ENCODE results near the gene ALOX5. TPM values are rescaled to one million over a fixed set of nuclear protein-coding genes. Genes with fewer than 3 reads are reported as not detected.

Gene ALOX5
- total RNA-seq, 1 experiment from 2014 or later = 0.43 TPM

DNA sequence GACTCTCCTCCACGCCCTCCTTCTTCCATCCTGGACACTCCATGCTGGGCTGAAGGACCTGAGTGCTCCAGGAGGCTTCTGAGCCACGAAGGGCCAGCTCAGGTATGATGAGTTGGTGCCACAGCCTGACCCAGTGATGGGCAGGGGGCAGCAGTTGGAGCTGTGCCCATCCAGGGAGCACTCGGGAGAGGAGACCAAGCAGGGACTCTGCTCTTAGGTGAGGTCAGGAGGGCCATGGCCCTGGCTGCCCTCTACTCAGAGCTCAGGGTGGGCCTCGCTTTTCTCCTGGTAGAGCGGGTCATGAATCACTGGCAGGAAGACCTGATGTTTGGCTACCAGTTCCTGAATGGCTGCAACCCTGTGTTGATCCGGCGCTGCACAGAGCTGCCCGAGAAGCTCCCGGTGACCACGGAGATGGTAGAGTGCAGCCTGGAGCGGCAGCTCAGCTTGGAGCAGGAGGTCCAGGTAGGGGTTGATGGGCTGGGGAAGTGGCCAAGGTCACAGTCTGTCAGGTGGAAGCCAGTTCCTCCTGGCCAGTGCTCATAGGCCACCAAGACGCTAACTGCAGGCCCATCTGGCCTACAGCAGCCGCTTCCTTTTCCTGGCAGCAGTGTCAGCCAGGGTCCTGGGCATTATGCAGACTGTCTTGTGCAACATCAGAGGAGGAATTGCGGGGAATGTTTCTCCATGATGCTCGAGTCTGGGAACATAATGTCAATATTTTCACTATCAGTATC lies 50.8 kb downstream of the ALOX5 start:
- DNase-seq (ENCODE audit: low spot score) = no peak

- DNase-seq (ENCODE audit: low spot score) = peak; percentile 91
These were observed 51.9 kb downstream of the ALOX5 start for GRCh38 chr10:45425621-45426563.

- DNase-seq (ENCODE audit: low spot score) = no peak
These were observed 53.4 kb downstream of the ALOX5 start for GRCh38 chr10:45427262-45427969.

DNA sequence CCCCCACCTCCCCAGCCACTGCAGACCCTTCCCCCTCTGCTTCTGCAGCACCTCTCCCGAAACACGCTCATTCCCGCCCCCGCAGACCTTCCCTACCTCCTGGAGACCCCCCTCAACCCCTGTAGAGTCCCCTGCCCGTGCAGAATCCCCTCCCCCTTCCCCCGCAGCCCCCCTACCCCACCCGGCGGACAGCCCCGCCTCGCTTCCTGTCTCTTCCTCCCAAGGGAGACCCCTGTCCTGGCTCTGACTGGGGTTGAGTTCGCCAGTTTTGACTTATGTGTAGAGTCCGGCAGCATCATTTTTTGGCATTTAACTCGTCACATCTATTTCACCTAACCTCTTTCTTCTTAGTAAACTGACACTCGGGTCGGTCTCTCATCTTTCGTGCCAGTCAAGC lies 54.0 kb downstream of the ALOX5 start:
- DNase-seq (ENCODE audit: low spot score) = no peak

DNA sequence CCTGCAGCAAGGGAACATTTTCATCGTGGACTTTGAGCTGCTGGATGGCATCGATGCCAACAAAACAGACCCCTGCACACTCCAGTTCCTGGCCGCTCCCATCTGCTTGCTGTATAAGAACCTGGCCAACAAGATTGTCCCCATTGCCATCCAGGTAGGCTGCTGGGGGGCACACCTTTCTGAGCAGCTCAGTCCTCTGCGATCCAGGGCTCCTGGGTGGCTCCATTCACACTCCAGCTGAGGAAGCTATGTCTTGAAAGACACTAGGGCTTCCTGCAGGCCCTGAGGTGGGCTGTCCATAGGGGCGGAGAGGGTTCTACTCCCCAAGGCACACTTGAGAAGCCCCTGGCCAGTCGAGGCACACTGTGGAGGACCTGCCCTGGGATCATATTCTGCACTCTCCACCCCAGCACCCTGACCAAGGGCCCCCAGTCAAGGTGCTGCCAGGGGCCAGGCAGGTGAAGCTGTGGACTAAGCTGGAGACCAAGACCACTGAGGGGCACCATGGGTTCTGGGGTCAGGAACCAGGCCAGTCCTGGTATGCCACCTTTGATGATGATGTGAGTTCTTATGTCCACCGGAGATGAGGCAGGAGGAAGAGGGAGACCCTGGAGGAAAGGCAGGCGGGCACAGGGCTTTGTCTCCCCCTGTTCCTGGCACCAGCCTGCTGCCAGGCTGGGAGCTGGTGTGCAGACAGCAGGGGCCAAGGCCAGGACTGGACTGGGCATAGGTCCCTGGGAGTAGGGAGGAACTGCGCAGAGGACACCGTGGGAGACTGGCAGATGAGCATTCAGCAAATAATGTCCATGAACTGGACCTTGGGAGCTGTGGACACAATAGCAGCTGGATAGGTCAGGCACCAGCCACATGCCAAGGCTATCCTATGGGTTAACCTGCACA lies 54.8 kb downstream of the ALOX5 start:
- no peak for DNase-seq (ENCODE audit: low spot score)

- peak; percentile 10 for DNase-seq (ENCODE audit: low spot score)
These were observed 55.8 kb downstream of the ALOX5 start for GRCh38 chr10:45429790-45430189.

GRCh38 chr10:45432113-45432512 lies 58.1 kb downstream of the ALOX5 start:
- DNase-seq (ENCODE audit: low spot score) = no peak

DNA sequence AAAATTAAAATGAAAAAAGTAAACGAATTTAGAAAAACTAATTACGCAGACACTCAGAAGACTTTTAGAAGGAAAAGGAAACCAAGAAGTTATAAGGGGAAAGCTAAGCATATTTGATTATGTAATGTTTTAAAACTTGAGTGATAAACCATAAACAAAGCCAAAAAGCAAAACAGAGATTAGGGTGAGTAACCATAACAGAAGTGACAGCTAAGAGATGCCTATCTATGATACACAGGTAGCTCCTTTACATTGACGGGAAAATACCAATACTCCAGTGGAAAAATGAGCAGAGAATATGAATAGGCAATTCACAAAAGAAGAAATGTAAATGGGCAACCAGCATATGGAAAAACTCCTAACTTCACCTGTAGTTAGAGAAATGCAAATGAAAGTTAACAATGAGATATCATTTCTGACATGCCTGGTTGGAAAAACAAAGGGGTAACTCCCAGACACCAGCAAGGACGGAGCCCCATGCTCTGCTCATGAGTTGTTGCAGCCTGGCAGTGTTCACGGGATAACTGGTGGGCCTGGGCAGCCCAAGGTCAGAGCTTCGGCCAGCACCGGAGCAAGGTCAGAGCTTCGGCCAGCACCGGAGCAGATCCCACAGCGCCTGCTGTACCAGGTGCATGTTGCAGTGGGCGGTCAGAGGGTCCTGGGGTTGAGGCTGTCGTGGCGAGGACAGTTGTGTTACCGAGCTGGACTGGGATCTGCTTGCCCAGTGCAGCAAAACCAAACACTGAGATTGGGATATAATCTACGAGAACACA lies 58.9 kb downstream of the ALOX5 start:
- DNase-seq (ENCODE audit: low spot score) = no peak

GRCh38 chr10:45433716-45434469 lies 59.9 kb downstream of the ALOX5 start:
- no peak for DNase-seq (ENCODE audit: low spot score)

- DNase-seq (ENCODE audit: low spot score) = no peak
These were observed 63.8 kb downstream of the ALOX5 start for GRCh38 chr10:45437587-45438465.

- no peak for DNase-seq (ENCODE audit: low spot score)
These were observed 64.6 kb downstream of the ALOX5 start for GRCh38 chr10:45438466-45439090.

- no peak for DNase-seq (ENCODE audit: low spot score)
These were observed 65.3 kb downstream of the ALOX5 start for GRCh38 chr10:45439365-45439764.

DNA sequence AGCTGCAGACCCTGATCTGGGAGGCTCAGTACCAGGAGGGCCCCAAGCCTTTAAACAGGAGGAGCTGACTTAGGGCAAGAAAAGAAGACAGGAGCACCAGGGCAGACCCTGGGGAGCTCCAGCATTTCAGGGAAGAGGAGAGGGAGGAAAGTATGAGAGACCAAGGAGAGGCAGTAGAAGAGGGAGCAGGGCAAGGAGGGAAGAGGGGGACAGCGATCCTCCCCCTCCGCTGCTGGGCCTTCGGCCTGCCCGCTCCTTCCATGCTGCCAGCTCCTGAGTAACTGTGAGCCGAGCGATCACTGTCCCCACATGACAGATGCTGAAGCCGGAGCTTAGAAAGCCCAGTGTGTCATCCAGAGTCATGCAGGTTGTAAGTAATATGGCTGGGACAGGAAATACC lies 65.9 kb downstream of the ALOX5 start:
- DNase-seq (ENCODE audit: low spot score) = no peak

DNA sequence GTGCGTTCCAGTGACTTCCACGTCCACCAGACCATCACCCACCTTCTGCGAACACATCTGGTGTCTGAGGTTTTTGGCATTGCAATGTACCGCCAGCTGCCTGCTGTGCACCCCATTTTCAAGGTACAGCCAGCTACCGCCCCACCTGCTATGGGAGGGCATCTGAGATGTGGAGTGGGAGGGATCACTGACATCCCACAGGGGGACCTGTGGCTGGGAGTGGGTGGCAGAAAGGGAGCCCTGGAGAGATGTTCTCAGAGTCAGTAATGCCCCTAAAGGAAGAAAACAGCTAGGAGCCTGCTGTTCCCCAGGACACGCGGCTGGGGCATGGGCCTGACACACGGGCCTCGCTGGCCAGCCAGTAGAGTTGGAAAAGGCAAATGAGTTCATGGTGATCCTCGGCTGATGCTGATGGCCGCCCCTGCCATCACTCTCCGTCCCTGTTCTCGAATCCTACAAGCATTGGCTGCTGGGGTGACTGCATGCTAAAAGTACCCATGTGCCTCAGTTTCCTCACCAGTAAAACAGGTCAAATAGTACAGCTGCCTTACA lies 66.6 kb downstream of the ALOX5 start:
- no peak for DNase-seq (ENCODE audit: low spot score)

GRCh38 chr10:45441239-45442190 lies 67.5 kb downstream of the ALOX5 start:
- DNase-seq (ENCODE audit: low spot score) = no peak

GRCh38 chr10:45442251-45442650 lies 68.2 kb downstream of the ALOX5 start:
- no peak for DNase-seq (ENCODE audit: low spot score)

DNA sequence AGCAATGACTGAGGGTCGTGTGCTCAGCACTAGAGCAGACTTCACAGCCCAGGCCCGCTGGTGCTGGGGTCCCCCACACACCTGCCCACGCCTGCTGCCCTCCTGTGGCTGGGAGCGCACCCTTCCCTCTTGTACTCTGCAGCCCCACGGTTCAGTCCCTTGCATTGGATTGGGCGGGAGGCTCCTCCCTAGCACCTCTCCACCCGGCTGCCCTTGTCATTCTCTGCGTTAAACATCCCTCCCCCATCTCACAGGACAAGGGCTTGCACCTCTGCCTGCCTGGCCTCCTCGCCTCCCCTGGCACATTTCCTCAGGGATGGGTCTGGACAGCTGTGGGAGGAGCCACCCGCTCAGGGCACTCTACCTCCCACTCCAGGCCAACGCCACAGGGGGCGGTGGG lies 68.6 kb downstream of the ALOX5 start:
- DNase-seq (ENCODE audit: low spot score) = no peak

Measured in A172 (cell line).